GM23338 (cell line): ENCODE data around the gene ZBTB14. TPM values are rescaled to one million over a fixed set of nuclear protein-coding genes. Genes with fewer than 3 reads are reported as not detected.
A peak's percentile ranks its signal among the peaks of the same experiment; 100 is the strongest.

Experiments
- ATAC-seq: fragments of 200-7000 bp; cut with Tn5 transposase; 3 replicates; pipeline ENCODE4 v1.9.1; 2020
- DNase-seq: peaks from one replicate; pipeline ENCODE4 v3.0.0-alpha.2; 2015; ENCODE audit warnings: low spot score
- H2AFZ ChIP-seq: fragments of 200-600 bp; sonication (generic); 2 replicates; pipeline ENCODE4 v1.8.0; 2016; ENCODE audit warnings: antibody characterized with exemption, mild to moderate bottlenecking, moderate library complexity
- H3F3A ChIP-seq: fragments of 200-600 bp; sonication (generic); replicated peaks from 2 replicates; pipeline ENCODE4 v1.8.0; 2017; ENCODE audit warnings: antibody characterized with exemption, mixed run types, low read depth
- H3K27ac ChIP-seq: fragments of 200-600 bp; sonication (generic); 2 replicates; pipeline ENCODE4 v1.6.1; 2016; ENCODE audit warnings: low read depth
- H3K27me3 ChIP-seq: fragments of 200-600 bp; sonication (generic); 2 replicates; pipeline ENCODE4 v1.8.0; 2016; ENCODE audit warnings: mild to moderate bottlenecking, mixed run types, moderate library complexity; ENCODE audit not compliant: insufficient read depth
- H3K36me3 ChIP-seq: fragments of 200-600 bp; sonication (generic); 2 replicates; pipeline ENCODE4 v1.8.0; 2016; ENCODE audit warnings: mild to moderate bottlenecking; ENCODE audit not compliant: insufficient read depth
- H3K4me1 ChIP-seq: fragments of 200-600 bp; sonication (generic); 2 replicates; pipeline ENCODE4 v1.8.0; 2016; ENCODE audit warnings: mild to moderate bottlenecking, moderate library complexity; ENCODE audit not compliant: insufficient read depth
- H3K4me2 ChIP-seq: fragments of 200-600 bp; sonication (generic); 2 replicates; pipeline ENCODE4 v1.7.1; 2017; ENCODE audit warnings: mixed run types
- H3K4me3 ChIP-seq: fragments of 200-600 bp; sonication (generic); 2 replicates; pipeline ENCODE4 v1.6.1; 2016; ENCODE audit warnings: mixed run types
- H3K79me2 ChIP-seq: fragments of 200-600 bp; sonication (generic); replicated peaks from 2 replicates; pipeline ENCODE4 v1.8.0; 2017; ENCODE audit warnings: mild to moderate bottlenecking; ENCODE audit not compliant: insufficient read depth
- H3K9me2 ChIP-seq: fragments of 200-600 bp; sonication (generic); 2 replicates; pipeline ENCODE4 v1.8.0; 2017; ENCODE audit not compliant: insufficient read depth
- H4K20me1 ChIP-seq: fragments of 200-600 bp; sonication (generic); replicated peaks from 2 replicates; pipeline ENCODE4 v1.8.0; 2017; ENCODE audit warnings: mild to moderate bottlenecking; ENCODE audit not compliant: insufficient read depth
- H3K27ac Mint-ChIP-seq: 2 replicates; pipeline ENCODE4 v1.8.0; 2020; ENCODE audit warnings: inconsistent platforms, mild to moderate bottlenecking, moderate library complexity, mixed read lengths
- H3K27me3 Mint-ChIP-seq: 3 replicates; pipeline ENCODE4 v1.8.0; 2022; ENCODE audit warnings: low read depth, mild to moderate bottlenecking, moderate library complexity, mixed read lengths, inconsistent platforms; ENCODE audit not compliant: insufficient read depth, poor library complexity
- H3K36me3 Mint-ChIP-seq: 3 replicates; pipeline ENCODE4 v1.8.0; 2021; ENCODE audit warnings: low read depth, mild to moderate bottlenecking, inconsistent platforms, moderate library complexity, mixed read lengths
- H3K4me1 Mint-ChIP-seq: 3 replicates; pipeline ENCODE4 v1.8.0; 2020; ENCODE audit warnings: mild to moderate bottlenecking, inconsistent platforms, mixed read lengths
- H3K4me3 Mint-ChIP-seq: 3 replicates; pipeline ENCODE4 v1.8.0; 2021; ENCODE audit warnings: moderate library complexity, mild to moderate bottlenecking, inconsistent platforms, mixed read lengths
- H3K9me3 Mint-ChIP-seq: 3 replicates; pipeline ENCODE4 v1.8.0; 2020; ENCODE audit warnings: moderate library complexity, mild to moderate bottlenecking, inconsistent platforms, mixed read lengths
- EZH2phosphoT487 ChIP-seq: fragments of 200-600 bp; sonication (generic); IDR thresholded peaks from one replicate; pipeline ENCODE4 v1.8.1; 2018; ENCODE audit warnings: antibody characterized with exemption; ENCODE audit not compliant: unreplicated experiment
- POLR2AphosphoS5 ChIP-seq: IDR thresholded peaks from 2 replicates; pipeline ENCODE4 v1.6.1; 2016; ENCODE audit warnings: antibody characterized with exemption, low read depth
- ZNF114 ChIP-seq: fragments of 250-450 bp; sonication (Bioruptor Pico); IDR thresholded peaks from 2 replicates; pipeline ENCODE4 v1.5.0; 2020; ENCODE audit warnings: mild to moderate bottlenecking, moderate library complexity
- polyA plus RNA-seq: library from polyadenylated mRNA; unstranded; fragments of >200 nt; fragmentation: Nextera tagmentation; extraction: Ambion mirVana; gene quantifications from 2 replicates; pipeline ENCODE4 v1.2.1, GENCODE V29; 2016
- total RNA-seq: library from RNA; depleted of rRNA; stranded (reverse); fragments of >200 nt; shearing (Covaris generic); gene quantifications from 2 replicates; pipeline ENCODE4 v1.2.3, GENCODE V29; 2014
- TF ChIP-seq, protein P1 (sequence below): fragments of 250-450 bp; sonication (Bioruptor Pico); IDR thresholded peaks from 2 replicates; pipeline ENCODE4 v1.5.0; 2020; ENCODE audit warnings: mild to moderate bottlenecking, moderate library complexity

The ZBTB14 gene
- total and polyA plus RNA-seq, 2 experiments from 2014 or later, result 5.2 to 16.8 TPM

DNA sequence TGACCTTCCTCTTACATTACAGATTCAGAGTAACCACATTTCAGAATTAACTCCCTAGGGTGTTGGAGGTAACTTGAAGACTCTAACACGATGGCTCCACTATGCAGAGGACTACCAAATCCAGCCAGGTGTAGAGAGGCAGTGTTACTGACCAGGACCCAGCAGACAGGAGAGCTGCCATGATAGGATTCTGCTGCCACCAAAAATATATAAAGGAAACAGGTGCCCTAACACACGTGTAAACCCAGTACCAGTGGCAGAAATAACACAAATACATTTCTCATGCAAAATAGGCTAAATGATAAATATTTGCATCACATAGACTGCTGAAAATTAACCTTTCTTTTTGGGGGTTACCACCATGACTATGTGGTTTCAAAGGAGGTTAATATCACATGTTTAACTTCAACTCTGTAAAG is 7.0 kb downstream of the ZBTB14 start (continued):
- TF ChIP-seq, protein P1, sequence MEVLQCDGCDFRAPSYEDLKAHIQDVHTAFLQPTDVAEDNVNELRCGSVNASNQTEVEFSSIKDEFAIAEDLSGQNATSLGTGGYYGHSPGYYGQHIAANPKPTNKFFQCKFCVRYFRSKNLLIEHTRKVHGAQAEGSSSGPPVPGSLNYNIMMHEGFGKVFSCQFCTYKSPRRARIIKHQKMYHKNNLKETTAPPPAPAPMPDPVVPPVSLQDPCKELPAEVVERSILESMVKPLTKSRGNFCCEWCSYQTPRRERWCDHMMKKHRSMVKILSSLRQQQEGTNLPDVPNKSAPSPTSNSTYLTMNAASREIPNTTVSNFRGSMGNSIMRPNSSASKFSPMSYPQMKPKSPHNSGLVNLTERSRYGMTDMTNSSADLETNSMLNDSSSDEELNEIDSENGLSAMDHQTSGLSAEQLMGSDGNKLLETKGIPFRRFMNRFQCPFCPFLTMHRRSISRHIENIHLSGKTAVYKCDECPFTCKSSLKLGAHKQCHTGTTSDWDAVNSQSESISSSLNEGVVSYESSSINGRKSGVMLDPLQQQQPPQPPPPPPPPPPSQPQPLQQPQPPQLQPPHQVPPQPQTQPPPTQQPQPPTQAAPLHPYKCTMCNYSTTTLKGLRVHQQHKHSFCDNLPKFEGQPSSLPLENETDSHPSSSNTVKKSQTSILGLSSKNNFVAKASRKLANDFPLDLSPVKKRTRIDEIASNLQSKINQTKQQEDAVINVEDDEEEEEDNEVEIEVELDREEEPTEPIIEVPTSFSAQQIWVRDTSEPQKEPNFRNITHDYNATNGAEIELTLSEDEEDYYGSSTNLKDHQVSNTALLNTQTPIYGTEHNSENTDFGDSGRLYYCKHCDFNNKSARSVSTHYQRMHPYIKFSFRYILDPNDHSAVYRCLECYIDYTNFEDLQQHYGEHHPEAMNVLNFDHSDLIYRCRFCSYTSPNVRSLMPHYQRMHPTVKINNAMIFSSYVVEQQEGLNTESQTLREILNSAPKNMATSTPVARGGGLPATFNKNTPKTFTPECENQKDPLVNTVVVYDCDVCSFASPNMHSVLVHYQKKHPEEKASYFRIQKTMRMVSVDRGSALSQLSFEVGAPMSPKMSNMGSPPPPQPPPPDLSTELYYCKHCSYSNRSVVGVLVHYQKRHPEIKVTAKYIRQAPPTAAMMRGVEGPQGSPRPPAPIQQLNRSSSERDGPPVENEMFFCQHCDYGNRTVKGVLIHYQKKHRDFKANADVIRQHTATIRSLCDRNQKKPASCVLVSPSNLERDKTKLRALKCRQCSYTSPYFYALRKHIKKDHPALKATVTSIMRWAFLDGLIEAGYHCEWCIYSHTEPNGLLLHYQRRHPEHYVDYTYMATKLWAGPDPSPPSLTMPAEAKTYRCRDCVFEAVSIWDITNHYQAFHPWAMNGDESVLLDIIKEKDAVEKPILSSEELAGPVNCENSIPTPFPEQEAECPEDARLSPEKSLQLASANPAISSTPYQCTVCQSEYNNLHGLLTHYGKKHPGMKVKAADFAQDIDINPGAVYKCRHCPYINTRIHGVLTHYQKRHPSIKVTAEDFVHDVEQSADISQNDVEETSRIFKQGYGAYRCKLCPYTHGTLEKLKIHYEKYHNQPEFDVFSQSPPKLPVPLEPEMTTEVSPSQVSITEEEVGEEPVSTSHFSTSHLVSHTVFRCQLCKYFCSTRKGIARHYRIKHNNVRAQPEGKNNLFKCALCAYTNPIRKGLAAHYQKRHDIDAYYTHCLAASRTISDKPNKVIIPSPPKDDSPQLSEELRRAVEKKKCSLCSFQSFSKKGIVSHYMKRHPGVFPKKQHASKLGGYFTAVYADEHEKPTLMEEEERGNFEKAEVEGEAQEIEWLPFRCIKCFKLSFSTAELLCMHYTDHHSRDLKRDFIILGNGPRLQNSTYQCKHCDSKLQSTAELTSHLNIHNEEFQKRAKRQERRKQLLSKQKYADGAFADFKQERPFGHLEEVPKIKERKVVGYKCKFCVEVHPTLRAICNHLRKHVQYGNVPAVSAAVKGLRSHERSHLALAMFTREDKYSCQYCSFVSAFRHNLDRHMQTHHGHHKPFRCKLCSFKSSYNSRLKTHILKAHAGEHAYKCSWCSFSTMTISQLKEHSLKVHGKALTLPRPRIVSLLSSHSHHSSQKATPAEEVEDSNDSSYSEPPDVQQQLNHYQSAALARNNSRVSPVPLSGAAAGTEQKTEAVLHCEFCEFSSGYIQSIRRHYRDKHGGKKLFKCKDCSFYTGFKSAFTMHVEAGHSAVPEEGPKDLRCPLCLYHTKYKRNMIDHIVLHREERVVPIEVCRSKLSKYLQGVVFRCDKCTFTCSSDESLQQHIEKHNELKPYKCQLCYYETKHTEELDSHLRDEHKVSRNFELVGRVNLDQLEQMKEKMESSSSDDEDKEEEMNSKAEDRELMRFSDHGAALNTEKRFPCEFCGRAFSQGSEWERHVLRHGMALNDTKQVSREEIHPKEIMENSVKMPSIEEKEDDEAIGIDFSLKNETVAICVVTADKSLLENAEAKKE, result no peak
- TF ChIP-seq POLR2AphosphoS5, result no peak

DNA sequence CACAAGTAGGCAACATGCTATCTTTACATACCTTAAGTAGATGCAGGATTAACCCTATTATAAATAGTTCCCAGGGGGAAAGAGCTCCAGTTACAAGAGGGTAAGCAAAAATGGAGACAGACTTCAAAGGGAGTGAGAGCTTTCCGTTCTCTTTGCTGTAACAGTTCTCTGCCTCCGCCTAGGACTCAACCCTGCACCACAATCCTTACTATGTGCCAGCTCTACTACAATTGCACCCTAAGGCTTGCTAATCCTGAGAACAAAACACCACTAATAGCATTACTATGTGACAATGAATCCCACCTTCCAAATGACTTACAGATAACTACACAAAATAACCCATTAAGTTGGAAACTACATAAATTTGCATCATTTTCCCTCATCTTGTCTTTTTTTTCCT is 7.7 kb downstream of the ZBTB14 start:
- no peak overlapping the region for H3K4me3 ChIP-seq
- Mint-ChIP-seq H3K27ac (no peak overlapping the region), H3K4me1 (peaks cover 16% of the 10 kb centered on the region), H3K9me3 (no peaks in the 10 kb centered on the region), H3K27me3 (peaks cover 3% of the 10 kb centered on the region), H3K36me3 (peaks cover 23% of the 10 kb centered on the region), H3K4me3 (no peak overlapping the region)
- no peaks in the 10 kb centered on the region for H3K9me2 ChIP-seq
- TF ChIP-seq, protein P1, result no peak
- TF ChIP-seq ZNF114 (CRISPR knock-in tag) (no peak), EZH2phosphoT487 (no peak)
- H3K4me2 ChIP-seq, result 0 out of 2 replicates have a peak overlapping the region, but pooled peaks have one; percentile 6
- no peaks in the 10 kb centered on the region for H3F3A ChIP-seq
- no peaks in the 10 kb centered on the region for H3K27me3 ChIP-seq
- no peaks in the 10 kb centered on the region for H4K20me1 ChIP-seq
- DNase-seq (no peak), ATAC-seq (peak; percentile 84)
- peaks cover 3% of the 10 kb centered on the region; the same call in 1 of the 2 replicates for H3K79me2 ChIP-seq
- H2AFZ ChIP-seq, result no peak overlapping the region
- H3K4me1 ChIP-seq, result peaks cover 9% of the 10 kb centered on the region
- H3K27ac ChIP-seq, result no peak overlapping the region
- peaks cover 26% of the 10 kb centered on the region; the same call in 1 of the 2 replicates for H3K36me3 ChIP-seq
